ENCODE data around the gene OR4D2.
"Not testable (repeated sequence)": the region's sequence is repeated elsewhere in the genome, so short reads cannot be mapped to it uniquely, and the experiment has no call there.

Gene OR4D2

GRCh38 chr17:58166682-58167081 lies at the start of gene OR4D2:
TSS of gene OR4D2 (plus strand) at chr17:58166982. CDS start at chr17:58169656, 2,674 bp downstream.
- Histone ChIP-seq H3K9ac (ENCODE audit: low read depth in 1 of 2, low read length in 2 of 2) (no peak within 1 kb of the TSS), H3K9me3 (ENCODE audit: control insufficient read depth in 2 of 2, low read length in 2 of 2) (no peaks in the 10 kb centered on the region), H3K4me1 (ENCODE audit: control insufficient read depth in 2 of 2, insufficient read depth in 2 of 2, low read length in 2 of 2) (no peaks in the 10 kb centered on the region), H3K36me3 (ENCODE audit: control insufficient read depth in 2 of 2, insufficient read depth in 2 of 2, low read length in 2 of 2) (no peaks in the 10 kb centered on the region), H3K27me3 (ENCODE audit: control insufficient read depth in 2 of 2, insufficient read depth in 2 of 2, low read length in 2 of 2) (no peaks in the 10 kb centered on the region), H3K4me3 (ENCODE audit: low read length in 2 of 2) (no peak within 1 kb of the TSS), H3K27ac (ENCODE audit: low read depth in 2 of 2, low read length in 2 of 2) (no peak within 1 kb of the TSS)

GRCh38 chr17:58117382-58117781 lies 49.4 kb upstream of the OR4D2 start:
- H3K27ac ChIP-seq (ENCODE audit: low read depth in 2 of 2, low read length in 2 of 2), result no peak overlapping the region
- no peaks in the 10 kb centered on the region for H3K36me3 ChIP-seq (ENCODE audit: control insufficient read depth in 2 of 2, insufficient read depth in 2 of 2, low read length in 2 of 2)
- no peaks in the 10 kb centered on the region for H3K4me1 ChIP-seq (ENCODE audit: control insufficient read depth in 2 of 2, insufficient read depth in 2 of 2, low read length in 2 of 2)
- no peak overlapping the region for H3K9ac ChIP-seq (ENCODE audit: low read depth in 1 of 2, low read length in 2 of 2)
- H3K27me3 ChIP-seq (ENCODE audit: control insufficient read depth in 2 of 2, insufficient read depth in 2 of 2, low read length in 2 of 2), result peaks cover 0 to 12% of the 10 kb centered on the region in 2 donors
- H3K9me3 ChIP-seq (ENCODE audit: control insufficient read depth in 2 of 2, low read length in 2 of 2), result no peaks in the 10 kb centered on the region
- H3K4me3 ChIP-seq (ENCODE audit: low read length in 2 of 2), result no peak overlapping the region

GRCh38 chr17:58119491-58119890 lies 47.3 kb upstream of the OR4D2 start:
- Histone ChIP-seq H3K36me3 (ENCODE audit: control insufficient read depth in 2 of 2, insufficient read depth in 2 of 2, low read length in 2 of 2) (no peaks in the 10 kb centered on the region), H3K9me3 (ENCODE audit: control insufficient read depth in 2 of 2, low read length in 2 of 2) (no peaks in the 10 kb centered on the region), H3K4me1 (ENCODE audit: control insufficient read depth in 2 of 2, insufficient read depth in 2 of 2, low read length in 2 of 2) (no peaks in the 10 kb centered on the region), H3K27ac (ENCODE audit: low read depth in 2 of 2, low read length in 2 of 2) (no peak overlapping the region), H3K27me3 (ENCODE audit: control insufficient read depth in 2 of 2, insufficient read depth in 2 of 2, low read length in 2 of 2) (peaks cover 0 to 12% of the 10 kb centered on the region in 2 donors), H3K9ac (ENCODE audit: low read depth in 1 of 2, low read length in 2 of 2) (no peak overlapping the region), H3K4me3 (ENCODE audit: low read length in 2 of 2) (no peak overlapping the region)

DNA sequence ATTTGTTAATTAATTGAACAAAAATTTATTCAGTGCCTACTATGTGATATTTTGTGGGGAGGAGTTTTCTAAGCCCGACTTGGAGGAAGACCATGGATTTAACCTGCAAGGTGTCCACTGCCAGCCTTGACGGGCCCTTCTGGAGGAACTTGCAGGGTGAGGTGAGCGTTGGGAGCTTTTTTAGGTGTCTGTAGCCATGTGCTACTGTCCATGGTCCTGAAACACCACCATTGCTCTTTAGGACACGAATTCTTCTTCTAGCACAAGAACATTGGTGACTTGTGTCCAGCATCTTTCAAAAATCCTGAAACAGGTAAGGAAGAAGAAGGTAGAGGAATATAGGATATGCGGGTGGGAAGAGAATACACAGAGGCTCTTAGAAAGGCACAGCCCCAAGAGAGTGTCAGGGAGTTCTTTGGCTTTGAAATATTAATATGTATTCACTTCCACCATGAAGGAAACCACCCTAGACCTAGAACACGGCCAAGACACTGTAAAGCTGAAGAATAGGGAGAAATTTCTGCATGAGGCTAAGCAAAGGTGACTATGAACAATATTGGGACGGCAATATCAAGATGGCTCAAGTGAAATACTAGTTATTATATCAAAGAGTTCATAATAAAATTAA lies 46.5 kb upstream of the OR4D2 start:
- H3K9ac ChIP-seq (ENCODE audit: low read depth in 1 of 2, low read length in 2 of 2), result no peak overlapping the region
- H3K4me1 ChIP-seq (ENCODE audit: control insufficient read depth in 2 of 2, insufficient read depth in 2 of 2, low read length in 2 of 2), result no peaks in the 10 kb centered on the region
- no peaks in the 10 kb centered on the region for H3K36me3 ChIP-seq (ENCODE audit: control insufficient read depth in 2 of 2, insufficient read depth in 2 of 2, low read length in 2 of 2)
- H3K27me3 ChIP-seq (ENCODE audit: control insufficient read depth in 2 of 2, insufficient read depth in 2 of 2, low read length in 2 of 2), result peaks cover 0 to 9% of the 10 kb centered on the region in 2 donors
- H3K9me3 ChIP-seq (ENCODE audit: control insufficient read depth in 2 of 2, low read length in 2 of 2), result no peaks in the 10 kb centered on the region
- no peak overlapping the region for H3K4me3 ChIP-seq (ENCODE audit: low read length in 2 of 2)
- no peak overlapping the region for H3K27ac ChIP-seq (ENCODE audit: low read depth in 2 of 2, low read length in 2 of 2)

GRCh38 chr17:58121925-58122324 lies 44.9 kb upstream of the OR4D2 start:
- Histone ChIP-seq H3K27ac (ENCODE audit: low read depth in 2 of 2, low read length in 2 of 2) (no peak overlapping the region), H3K9me3 (ENCODE audit: control insufficient read depth in 2 of 2, low read length in 2 of 2) (no peaks in the 10 kb centered on the region), H3K4me3 (ENCODE audit: low read length in 2 of 2) (no peak overlapping the region), H3K4me1 (ENCODE audit: control insufficient read depth in 2 of 2, insufficient read depth in 2 of 2, low read length in 2 of 2) (no peaks in the 10 kb centered on the region), H3K36me3 (ENCODE audit: control insufficient read depth in 2 of 2, insufficient read depth in 2 of 2, low read length in 2 of 2) (no peaks in the 10 kb centered on the region), H3K27me3 (ENCODE audit: control insufficient read depth in 2 of 2, insufficient read depth in 2 of 2, low read length in 2 of 2) (peaks cover 0 to 4% of the 10 kb centered on the region in 2 donors), H3K9ac (ENCODE audit: low read depth in 1 of 2, low read length in 2 of 2) (no peak overlapping the region)

GRCh38 chr17:58127846-58128245 lies 38.9 kb upstream of the OR4D2 start:
- Histone ChIP-seq H3K27me3 (ENCODE audit: control insufficient read depth in 2 of 2, insufficient read depth in 2 of 2, low read length in 2 of 2) (peaks cover 2 to 4% of the 10 kb centered on the region in 2 donors), H3K36me3 (ENCODE audit: control insufficient read depth in 2 of 2, insufficient read depth in 2 of 2, low read length in 2 of 2) (no peaks in the 10 kb centered on the region)

DNA sequence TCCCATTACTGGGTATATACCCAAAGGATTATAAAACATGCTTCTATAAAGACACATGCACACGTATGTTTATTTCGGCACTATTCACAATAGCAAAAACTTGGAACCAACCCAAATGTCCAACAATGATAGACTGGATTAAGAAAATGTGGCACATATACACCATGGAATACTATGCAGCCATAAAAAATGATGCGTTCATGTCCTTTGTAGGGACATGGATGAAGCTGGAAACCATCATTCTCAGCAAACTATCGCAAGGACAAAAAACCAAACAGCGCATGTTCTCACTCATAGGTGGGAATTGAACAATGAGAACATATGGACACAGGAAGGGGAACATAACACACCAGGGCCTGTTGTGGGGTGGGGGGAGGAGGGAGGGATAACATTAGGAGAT lies 34.1 kb upstream of the OR4D2 start:
- not testable (repeated sequence) for H3K4me3 ChIP-seq (ENCODE audit: low read length in 2 of 2); H3K36me3 ChIP-seq (ENCODE audit: control insufficient read depth in 2 of 2, insufficient read depth in 2 of 2, low read length in 2 of 2); H3K4me1 ChIP-seq (ENCODE audit: control insufficient read depth in 2 of 2, insufficient read depth in 2 of 2, low read length in 2 of 2); H3K27me3 ChIP-seq (ENCODE audit: control insufficient read depth in 2 of 2, insufficient read depth in 2 of 2, low read length in 2 of 2); H3K9ac ChIP-seq (ENCODE audit: low read depth in 1 of 2, low read length in 2 of 2); H3K27ac ChIP-seq (ENCODE audit: low read depth in 2 of 2, low read length in 2 of 2); H3K9me3 ChIP-seq (ENCODE audit: control insufficient read depth in 2 of 2, low read length in 2 of 2)

More at GRCh38 chr17:58127846-58128245, 38.9 kb upstream of the OR4D2 start:
- H3K4me3 ChIP-seq (ENCODE audit: low read length in 2 of 2), result no peak overlapping the region
- no peaks in the 10 kb centered on the region for H3K9me3 ChIP-seq (ENCODE audit: control insufficient read depth in 2 of 2, low read length in 2 of 2)
- H3K4me1 ChIP-seq (ENCODE audit: control insufficient read depth in 2 of 2, insufficient read depth in 2 of 2, low read length in 2 of 2), result no peaks in the 10 kb centered on the region
- H3K9ac ChIP-seq (ENCODE audit: low read depth in 1 of 2, low read length in 2 of 2), result no peak overlapping the region
- H3K27ac ChIP-seq (ENCODE audit: low read depth in 2 of 2, low read length in 2 of 2), result no peak overlapping the region

- Histone ChIP-seq H3K27ac (ENCODE audit: low read depth in 2 of 2, low read length in 2 of 2) (no peak overlapping the region), H3K9ac (ENCODE audit: low read depth in 1 of 2, low read length in 2 of 2) (no peak overlapping the region), H3K27me3 (ENCODE audit: control insufficient read depth in 2 of 2, insufficient read depth in 2 of 2, low read length in 2 of 2) (peaks cover 6 to 9% of the 10 kb centered on the region in 2 donors), H3K9me3 (ENCODE audit: control insufficient read depth in 2 of 2, low read length in 2 of 2) (no peaks in the 10 kb centered on the region), H3K4me1 (ENCODE audit: control insufficient read depth in 2 of 2, insufficient read depth in 2 of 2, low read length in 2 of 2) (no peaks in the 10 kb centered on the region), H3K36me3 (ENCODE audit: control insufficient read depth in 2 of 2, insufficient read depth in 2 of 2, low read length in 2 of 2) (no peaks in the 10 kb centered on the region), H3K4me3 (ENCODE audit: low read length in 2 of 2) (no peak overlapping the region)
Measured at GRCh38 chr17:58136669-58137279, 30.0 kb upstream of the OR4D2 start.

DNA sequence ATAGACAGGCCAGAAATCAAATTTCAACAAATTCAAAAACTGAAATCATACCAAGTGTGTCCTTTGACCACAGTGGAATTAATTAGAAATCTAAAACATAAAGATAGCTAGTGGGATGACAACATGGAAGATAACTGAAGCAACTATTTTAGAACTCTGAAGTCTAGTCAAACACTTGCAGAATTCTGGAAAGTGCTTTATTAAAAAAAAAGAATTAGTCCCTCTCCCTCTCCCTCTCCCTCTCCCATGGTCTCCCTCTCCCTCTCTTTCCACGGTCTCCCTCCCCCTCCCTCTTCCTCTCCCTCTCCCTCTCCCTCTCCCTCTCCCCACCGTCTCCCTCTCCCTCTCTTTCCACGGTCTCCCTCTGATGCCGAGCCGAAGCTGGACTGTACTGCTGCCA lies 25.3 kb upstream of the OR4D2 start:
- Histone ChIP-seq H3K9ac (ENCODE audit: low read depth in 1 of 2, low read length in 2 of 2) (no peak overlapping the region), H3K4me1 (ENCODE audit: control insufficient read depth in 2 of 2, insufficient read depth in 2 of 2, low read length in 2 of 2) (no peaks in the 10 kb centered on the region), H3K9me3 (ENCODE audit: control insufficient read depth in 2 of 2, low read length in 2 of 2) (peaks cover 0 to 5% of the 10 kb centered on the region in 2 donors), H3K36me3 (ENCODE audit: control insufficient read depth in 2 of 2, insufficient read depth in 2 of 2, low read length in 2 of 2) (no peaks in the 10 kb centered on the region), H3K4me3 (ENCODE audit: low read length in 2 of 2) (no peak overlapping the region), H3K27ac (ENCODE audit: low read depth in 2 of 2, low read length in 2 of 2) (no peak overlapping the region), H3K27me3 (ENCODE audit: control insufficient read depth in 2 of 2, insufficient read depth in 2 of 2, low read length in 2 of 2) (peaks cover 0 to 4% of the 10 kb centered on the region in 2 donors)

- not testable (repeated sequence) for H3K36me3 ChIP-seq (ENCODE audit: control insufficient read depth in 2 of 2, insufficient read depth in 2 of 2, low read length in 2 of 2); H3K27ac ChIP-seq (ENCODE audit: low read depth in 2 of 2, low read length in 2 of 2); H3K4me1 ChIP-seq (ENCODE audit: control insufficient read depth in 2 of 2, insufficient read depth in 2 of 2, low read length in 2 of 2); H3K27me3 ChIP-seq (ENCODE audit: control insufficient read depth in 2 of 2, insufficient read depth in 2 of 2, low read length in 2 of 2); H3K9ac ChIP-seq (ENCODE audit: low read depth in 1 of 2, low read length in 2 of 2); H3K9me3 ChIP-seq (ENCODE audit: control insufficient read depth in 2 of 2, low read length in 2 of 2); H3K4me3 ChIP-seq (ENCODE audit: low read length in 2 of 2)
Measured at GRCh38 chr17:58143335-58143734, 23.4 kb upstream of the OR4D2 start.
